Renal cortical epithelial cell (primary cell): ENCODE measurements around the gene ROR2. TPM values are rescaled to one million over a fixed set of nuclear protein-coding genes. Genes with fewer than 3 reads are reported as not detected.

ENCODE experiments used
- DNase-seq: peaks from one replicate; pipeline ENCODE4 v3.0.0-alpha.2; 2011; ENCODE audit warnings: low read depth
- total RNA-seq: library from RNA; depleted of rRNA; stranded (reverse); fragments of >200 nt; gene quantifications from 2 replicates; pipeline ENCODE4 v1.2.3, GENCODE V29; 2014

ROR2 gene
- total RNA-seq, 1 donor from 2014 or later = 4.4 TPM

- DNase-seq = peak; percentile 20
Observed at GRCh38 chr9:91681461-91682305, 268.3 kb downstream of the ROR2 start.

- no peak for DNase-seq
Observed at GRCh38 chr9:91680998-91681397, 269.0 kb downstream of the ROR2 start.

- peak; percentile 9 for DNase-seq
Observed at GRCh38 chr9:91680106-91680505, 269.9 kb downstream of the ROR2 start.

- no peak for DNase-seq
Observed at GRCh38 chr9:91678807-91679580, 271.0 kb downstream of the ROR2 start.

- DNase-seq = no peak
Observed at GRCh38 chr9:91677822-91678436, 272.1 kb downstream of the ROR2 start.

- DNase-seq = no peak
Observed at GRCh38 chr9:91677331-91677730, 272.7 kb downstream of the ROR2 start.

- no peak for DNase-seq
Observed at GRCh38 chr9:91676046-91676445, 274.0 kb downstream of the ROR2 start.

- no peak for DNase-seq
Observed at GRCh38 chr9:91664663-91665062, 285.4 kb downstream of the ROR2 start.

- no peak for DNase-seq
Observed at GRCh38 chr9:91663858-91664257, 286.2 kb downstream of the ROR2 start.

GRCh38 chr9:91661451-91661850 is 288.6 kb downstream of the ROR2 start:
- DNase-seq = no peak

GRCh38 chr9:91660521-91660920 is 289.5 kb downstream of the ROR2 start:
- no peak for DNase-seq

- DNase-seq = no peak
Observed at GRCh38 chr9:91659529-91660495, 290.2 kb downstream of the ROR2 start.

GRCh38 chr9:91658513-91659105 is 291.4 kb downstream of the ROR2 start:
- no peak for DNase-seq

- DNase-seq = no peak
Observed at GRCh38 chr9:91657501-91657900, 292.5 kb downstream of the ROR2 start.

- DNase-seq = no peak
Observed at GRCh38 chr9:91655658-91656057, 294.4 kb downstream of the ROR2 start.

GRCh38 chr9:91655215-91655614 is 294.8 kb downstream of the ROR2 start:
- no peak for DNase-seq

- no peak for DNase-seq
Observed at GRCh38 chr9:91654527-91654926, 295.5 kb downstream of the ROR2 start.

- DNase-seq = no peak
Observed at GRCh38 chr9:91647371-91647770, 302.7 kb downstream of the ROR2 start.

GRCh38 chr9:91646702-91647101 is 303.3 kb downstream of the ROR2 start:
- no peak for DNase-seq

GRCh38 chr9:91644433-91644832 is 305.6 kb downstream of the ROR2 start:
- DNase-seq = no peak

- peak; percentile 7 for DNase-seq
Observed at GRCh38 chr9:91643481-91644077, 306.4 kb downstream of the ROR2 start.
